CD14-positive monocyte (primary cell): ENCODE results near the gene AQP12A. TPM values are rescaled to one million over a fixed set of nuclear protein-coding genes. Genes with fewer than 3 reads are reported as not detected.
A peak's percentile ranks its signal among the peaks of the same experiment; 100 is the strongest.

Experiments
- DNase-seq, 3 donors: peaks; one replicate each; pipeline ENCODE4 v3.0.0-alpha.2; 2011 to 2022
- H2AFZ ChIP-seq: 2 replicates; pipeline ENCODE4 v1.6.0; 2012; ENCODE audit warnings: mild to moderate bottlenecking, low read depth, low read length, inconsistent platforms; ENCODE audit not compliant: insufficient read depth, poor library complexity, severe bottlenecking
- H3K27ac ChIP-seq, 2 donors: 1 replicate in 1 of 2; 2 replicates in 1 of 2; pipeline ENCODE4 v1.5.1; 2012 to 2013; ENCODE audit warnings: low read length in 2 of 2, control low read depth in 1 of 2, inconsistent platforms in 1 of 2, low read depth in 1 of 2, mild to moderate bottlenecking in 1 of 2
- H3K27me3 ChIP-seq, 2 donors: one replicate each; pipeline versions ENCODE4 v1.6.0 to v1.6.1; 2011 to 2013; ENCODE audit warnings: low read length in 2 of 2; ENCODE audit not compliant: control insufficient read depth in 2 of 2, insufficient read depth in 2 of 2
- H3K36me3 ChIP-seq, 2 donors: replicated peaks in 1 of 2; 1 replicate in 1 of 2; 2 replicates in 1 of 2; pipeline versions ENCODE4 v1.5.1 to v1.6.1; 2012 to 2013; ENCODE audit warnings: low read length in 2 of 2, control low read depth in 1 of 2, inconsistent platforms in 1 of 2, mild to moderate bottlenecking in 1 of 2; ENCODE audit not compliant: insufficient read depth in 2 of 2, control insufficient read depth in 1 of 2
- H3K4me1 ChIP-seq, 2 donors: 1 replicate in 1 of 2; 2 replicates in 1 of 2; pipeline versions ENCODE4 v1.5.1 to v1.6.1; 2012 to 2013; ENCODE audit warnings: low read length in 2 of 2, control low read depth in 1 of 2, inconsistent platforms in 1 of 2, mild to moderate bottlenecking in 1 of 2, moderate library complexity in 1 of 2; ENCODE audit not compliant: insufficient read depth in 2 of 2, control insufficient read depth in 1 of 2
- H3K4me2 ChIP-seq: replicated peaks from 2 replicates; pipeline ENCODE3; 2012; ENCODE audit warnings: low read length, moderate library complexity, mild to moderate bottlenecking; ENCODE audit not compliant: poor library complexity, severe bottlenecking; ENCODE audit errors: extremely low read depth
- H3K4me3 ChIP-seq, 3 experiments: fragments of 200-600 bp in 1 of 3; sonication (generic) in 1 of 3; replicated peaks in 1 of 3; 1 replicate in 2 of 3; 2 replicates in 1 of 3; pipeline ENCODE4 v1.5.1; 2011 to 2013; ENCODE audit warnings: low read length in 3 of 3, mild to moderate bottlenecking in 3 of 3, control low read depth in 2 of 3, low read depth in 2 of 3, inconsistent platforms in 1 of 3, moderate library complexity in 1 of 3
- H3K79me2 ChIP-seq: 2 replicates; pipeline ENCODE4 v1.6.0; 2012; ENCODE audit warnings: mild to moderate bottlenecking, control low read depth, inconsistent platforms, low read length, moderate library complexity; ENCODE audit not compliant: insufficient read depth
- H3K9ac ChIP-seq: 2 replicates; pipeline ENCODE4 v1.6.0; 2017; ENCODE audit warnings: low read length, mild to moderate bottlenecking; ENCODE audit not compliant: insufficient read depth, poor library complexity, severe bottlenecking
- H3K9me3 ChIP-seq, 2 donors: replicated peaks in 1 of 2; 1 replicate in 1 of 2; 2 replicates in 1 of 2; pipeline versions ENCODE4 v1.5.1 to v1.6.1; 2012 to 2013; ENCODE audit warnings: low read length in 2 of 2, control low read depth in 1 of 2; ENCODE audit not compliant: control insufficient read depth in 1 of 2, insufficient read depth in 1 of 2
- H4K20me1 ChIP-seq: 2 replicates; pipeline ENCODE4 v1.6.0; 2012; ENCODE audit warnings: mild to moderate bottlenecking, low read length, control low read depth, moderate library complexity; ENCODE audit not compliant: insufficient read depth
- H3K27ac Mint-ChIP-seq, 7 donors: one replicate each; pipeline ENCODE4 v1.8.0; 2020; ENCODE audit warnings: mild to moderate bottlenecking in 7 of 7, mixed read lengths in 7 of 7, moderate library complexity in 6 of 7, inconsistent platforms in 2 of 7
- H3K27me3 Mint-ChIP-seq, 3 donors: one replicate each; pipeline ENCODE4 v1.8.0; 2021 to 2022; ENCODE audit warnings: low read depth in 3 of 3, mild to moderate bottlenecking in 3 of 3, mixed read lengths in 3 of 3, moderate library complexity in 3 of 3, inconsistent platforms in 1 of 3
- H3K36me3 Mint-ChIP-seq, 2 donors: one replicate each; pipeline ENCODE4 v1.8.0; 2020; ENCODE audit warnings: mixed read lengths in 2 of 2, inconsistent platforms in 1 of 2, mild to moderate bottlenecking in 1 of 2
- H3K4me1 Mint-ChIP-seq: one replicate; pipeline ENCODE4 v1.8.0; 2020; ENCODE audit warnings: mild to moderate bottlenecking, mixed read lengths
- H3K4me3 Mint-ChIP-seq, 2 donors: one replicate each; pipeline ENCODE4 v1.8.0; 2020; ENCODE audit warnings: mild to moderate bottlenecking in 2 of 2, mixed read lengths in 2 of 2, moderate library complexity in 1 of 2
- H3K9me3 Mint-ChIP-seq, 7 donors: one replicate each; pipeline ENCODE4 v1.8.0; 2020 to 2022; ENCODE audit warnings: mixed read lengths in 7 of 7, mild to moderate bottlenecking in 6 of 7, moderate library complexity in 6 of 7, inconsistent platforms in 2 of 7
- CTCF ChIP-seq: fragments of 200-600 bp; IDR thresholded peaks from one replicate; pipeline ENCODE4 v1.8.0; 2022; ENCODE audit warnings: antibody characterized with exemption, mild to moderate bottlenecking
- WGBS: methylation state at CpG from one replicate; pipeline ENCODE4 v1.1.5; 2013; ENCODE audit warnings: missing lambda C conversion rate; ENCODE audit not compliant: insufficient coverage; 5-methylcytosine and 5-hydroxymethylcytosine counted together
- intact Hi-C, 2 donors: fragments of 100-400 bp; cut with micrococcal nuclease; formaldehyde crosslinking; loops; one replicate each; pipeline versions ENCODE4 v1.15.0 to v1.15.1; 2023
- polyA plus RNA-seq, 3 donors: library from polyadenylated mRNA; depleted of rRNA in 1 of 3; unstranded in 2 of 3; stranded (reverse) in 1 of 3; fragments of 300-500 nt in 2 of 3; fragments of >200 nt in 1 of 3; fragmentation: Illumina TruSeq in 2 of 3; gene quantifications; 1 replicate in 2 of 3; 2 replicates in 1 of 3; pipeline ENCODE4 v1.2.3, GENCODE V29; 2012 to 2021

AQP12A gene
- polyA plus RNA-seq, 3 donors = not detected

- H3K27ac Mint-ChIP-seq = no peak overlapping the region
- H3K79me2 ChIP-seq = no peaks in the 10 kb centered on the region
- H4K20me1 ChIP-seq = no peaks in the 10 kb centered on the region
- H3K4me3 Mint-ChIP-seq = peak overlapping the region in 1 of 2 donors; percentile 82
- no peak for DNase-seq
- no peak overlapping the region for H3K27ac ChIP-seq
- peaks cover 2 to 12% of the 10 kb centered on the region in 2 donors for H3K4me1 ChIP-seq
- peaks cover 2 to 17% (median 10%) of the 10 kb centered on the region in 7 donors for H3K9me3 Mint-ChIP-seq
- TF ChIP-seq CTCF = no peak
- WGBS = 79% methylated on average over 30 of the region's 30 CpGs
- H3K27me3 Mint-ChIP-seq = peaks cover 26 to 49% (median 32%) of the 10 kb centered on the region in 3 donors
- peaks cover 0 to 35% of the 10 kb centered on the region in 2 donors for H3K27me3 ChIP-seq
- H3K4me2 ChIP-seq = no peak overlapping the region
- no peaks in the 10 kb centered on the region for H3K36me3 ChIP-seq
- H3K4me3 ChIP-seq = no peak overlapping the region
- peaks cover 13% of the 10 kb centered on the region for H3K4me1 Mint-ChIP-seq
- no peak overlapping the region for H2AFZ ChIP-seq
- H3K36me3 Mint-ChIP-seq = no peaks in the 10 kb centered on the region
- intact Hi-C loops = no loop called here
- peaks cover 0 to 7% of the 10 kb centered on the region in 2 donors for H3K9me3 ChIP-seq
- no peak overlapping the region for H3K9ac ChIP-seq
Measured at GRCh38 chr2:240646900-240647502, 44.7 kb upstream of the AQP12A start.

GRCh38 chr2:240647503-240648154, 44.0 kb upstream of the AQP12A start:
- Histone ChIP-seq H3K9me3 (peaks cover 0 to 7% of the 10 kb centered on the region in 2 donors), H3K9ac (no peak overlapping the region), H3K79me2 (no peaks in the 10 kb centered on the region), H3K4me3 (no peak overlapping the region), H2AFZ (no peak overlapping the region), H3K4me2 (no peak overlapping the region), H3K27me3 (peaks cover 2 to 35% of the 10 kb centered on the region in 2 donors), H3K27ac (no peak overlapping the region), H4K20me1 (no peaks in the 10 kb centered on the region), H3K4me1 (peaks cover 2 to 12% of the 10 kb centered on the region in 2 donors), H3K36me3 (no peaks in the 10 kb centered on the region)
- H3K27ac Mint-ChIP-seq = peak overlapping the region in 2 of 7 donors; percentile 32 to 56
- H3K4me3 Mint-ChIP-seq = peak overlapping the region in 1 of 2 donors; percentile 26
- no peak for DNase-seq
- peaks cover 26 to 50% (median 32%) of the 10 kb centered on the region in 3 donors for H3K27me3 Mint-ChIP-seq
- H3K9me3 Mint-ChIP-seq = peaks cover 2 to 14% (median 11%) of the 10 kb centered on the region in 7 donors
- H3K4me1 Mint-ChIP-seq = peaks cover 13% of the 10 kb centered on the region
- TF ChIP-seq CTCF = no peak
- intact Hi-C loops = no loop called here
- H3K36me3 Mint-ChIP-seq = no peaks in the 10 kb centered on the region
- WGBS = 63% methylated on average over 20 of the region's 22 CpGs
